IPS-NIHi11 (cell line): ENCODE results near the gene SF3B6.

Experiments
- DNase-seq: peaks from one replicate; pipeline ENCODE4 v3.0.0; 2012; ENCODE audit warnings: mixed read lengths, low spot score

The SF3B6 gene

DNA sequence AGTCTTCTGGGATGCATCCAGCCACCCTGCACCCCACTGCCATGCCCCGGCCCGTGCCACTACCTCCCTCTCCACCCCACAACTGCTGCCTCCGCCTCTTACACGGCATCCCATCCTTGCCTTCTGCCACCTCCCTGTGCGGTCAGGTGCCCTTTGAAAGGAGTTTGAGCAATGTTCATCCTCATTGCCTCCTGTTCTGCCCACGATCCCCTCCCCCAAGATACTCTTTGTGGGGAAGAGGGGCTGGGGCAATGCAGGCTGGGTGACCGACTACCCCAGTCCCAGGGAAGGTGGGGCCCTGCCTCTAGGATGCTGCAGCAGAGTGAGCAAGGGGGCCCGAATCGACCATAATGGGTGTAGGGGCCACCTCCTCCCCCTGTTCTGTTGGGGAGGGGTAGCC lies 57.9 kb downstream of the SF3B6 start:
- no peak for DNase-seq

DNA sequence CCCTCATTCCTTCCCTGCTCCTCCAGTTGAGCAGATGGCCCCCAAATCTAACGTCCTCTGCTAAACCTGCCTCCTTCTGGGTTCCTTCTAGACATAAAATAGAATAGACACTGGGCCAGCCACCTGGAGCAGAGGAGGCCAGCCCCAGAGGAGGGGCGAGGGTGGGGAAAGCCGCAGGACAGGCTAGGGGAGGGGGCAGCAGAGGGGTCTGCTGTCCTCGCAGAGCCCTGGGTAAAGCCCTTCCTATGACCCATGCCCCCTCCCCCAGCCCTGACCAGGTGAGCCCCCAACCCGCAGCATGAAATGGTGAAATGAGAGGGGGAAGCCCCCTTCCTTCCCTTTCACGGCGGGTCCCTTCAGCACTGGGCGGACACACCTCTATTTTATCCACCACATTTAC lies 58.4 kb downstream of the SF3B6 start:
- no peak for DNase-seq
